NCI-H2107 treated with DMSO at 0.1 percent for 48 hours (cell line): ENCODE data around the gene PDE4B.

ENCODE experiments used
- DNase-seq: peaks from one replicate; lab custom pipeline; 2025; ENCODE audit not compliant: unreplicated experiment; lab: John Stamatoyannopoulos, UW

PDE4B gene

DNA sequence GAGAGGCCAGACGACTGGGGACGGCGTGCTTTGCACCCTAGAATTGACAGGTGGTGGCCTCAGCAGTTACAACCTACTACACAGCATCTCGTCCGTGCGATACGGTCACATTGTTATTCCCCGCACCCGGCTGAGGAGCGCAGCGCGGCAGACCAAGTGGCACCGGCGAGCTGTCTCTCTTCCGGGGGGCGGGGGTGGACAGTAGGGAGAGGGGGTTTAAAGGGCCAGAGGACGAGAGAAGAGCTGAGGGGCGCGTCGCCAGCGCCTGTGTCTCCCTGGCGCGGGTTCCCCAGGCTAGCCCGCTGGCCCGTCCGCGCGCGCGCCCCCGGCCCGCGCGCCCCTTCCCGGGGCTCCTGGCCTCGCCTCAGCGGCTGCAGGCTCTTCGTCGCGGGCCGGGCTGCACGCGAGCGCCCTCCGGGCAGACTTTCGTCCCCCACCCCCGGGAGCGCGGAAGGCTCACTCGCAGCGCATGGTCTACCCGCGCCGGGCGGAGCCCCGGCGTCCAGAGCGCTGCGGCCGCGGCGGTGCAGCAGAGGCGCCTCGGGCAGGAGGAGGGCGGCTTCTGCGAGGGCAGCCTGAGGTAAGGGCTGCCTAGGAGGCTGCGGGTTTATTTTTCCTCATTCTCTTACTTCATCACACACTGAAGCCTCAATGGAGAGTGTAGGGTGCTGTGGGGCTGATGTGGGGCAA, at the start of gene PDE4B:
Gene PDE4B, plus strand, starts transcription at position 227 of the 690 bp plus-strand sequence.
- no peak for DNase-seq

GRCh38 chr1:65744731-65745130, 48.0 kb upstream of the PDE4B start:
- DNase-seq = no peak

GRCh38 chr1:65751961-65752360, 40.7 kb upstream of the PDE4B start:
- no peak for DNase-seq

DNA sequence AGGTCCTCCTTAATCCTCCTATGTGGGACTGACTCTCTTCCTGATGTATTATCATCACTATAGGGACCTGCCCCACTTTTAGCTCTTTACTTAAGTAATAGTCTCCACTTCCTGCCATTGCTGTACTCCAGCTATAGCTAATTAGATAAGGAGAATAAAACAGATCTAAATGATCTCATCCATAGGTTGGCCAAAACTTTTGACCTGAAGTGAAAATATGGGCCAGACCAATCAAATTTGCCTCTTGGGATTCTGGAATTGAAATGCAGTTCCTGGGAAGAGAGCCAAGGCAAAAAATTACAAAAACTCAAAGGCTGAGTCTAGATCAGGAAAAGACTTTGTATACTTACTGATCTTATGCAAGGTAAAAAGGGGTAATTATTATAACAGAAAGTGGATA, 36.1 kb upstream of the PDE4B start:
- DNase-seq = no peak

DNA sequence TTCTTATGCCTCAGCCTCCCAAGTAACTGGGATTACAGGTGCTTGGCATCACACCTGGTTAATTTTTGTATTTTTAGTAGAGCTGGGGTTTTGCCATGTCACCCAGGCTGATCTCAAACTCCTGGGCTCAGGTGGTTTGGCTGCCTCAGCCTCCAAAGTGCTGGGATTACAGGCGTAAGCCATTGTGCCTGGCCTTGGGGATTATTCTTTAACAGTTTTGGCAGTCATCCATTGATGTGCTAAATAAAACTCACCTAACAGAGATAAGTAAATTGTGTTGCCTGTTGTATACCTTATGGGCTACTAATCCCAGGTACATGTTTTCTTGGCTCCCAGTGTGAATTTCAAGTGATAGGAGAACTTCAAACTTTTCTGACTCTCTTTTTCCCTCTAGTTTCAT, 35.2 kb upstream of the PDE4B start:
- no peak for DNase-seq

- DNase-seq = no peak
Measured at GRCh38 chr1:65758128-65758527, 34.6 kb upstream of the PDE4B start.

- DNase-seq = no peak
Measured at GRCh38 chr1:65759516-65759915, 33.2 kb upstream of the PDE4B start.

DNA sequence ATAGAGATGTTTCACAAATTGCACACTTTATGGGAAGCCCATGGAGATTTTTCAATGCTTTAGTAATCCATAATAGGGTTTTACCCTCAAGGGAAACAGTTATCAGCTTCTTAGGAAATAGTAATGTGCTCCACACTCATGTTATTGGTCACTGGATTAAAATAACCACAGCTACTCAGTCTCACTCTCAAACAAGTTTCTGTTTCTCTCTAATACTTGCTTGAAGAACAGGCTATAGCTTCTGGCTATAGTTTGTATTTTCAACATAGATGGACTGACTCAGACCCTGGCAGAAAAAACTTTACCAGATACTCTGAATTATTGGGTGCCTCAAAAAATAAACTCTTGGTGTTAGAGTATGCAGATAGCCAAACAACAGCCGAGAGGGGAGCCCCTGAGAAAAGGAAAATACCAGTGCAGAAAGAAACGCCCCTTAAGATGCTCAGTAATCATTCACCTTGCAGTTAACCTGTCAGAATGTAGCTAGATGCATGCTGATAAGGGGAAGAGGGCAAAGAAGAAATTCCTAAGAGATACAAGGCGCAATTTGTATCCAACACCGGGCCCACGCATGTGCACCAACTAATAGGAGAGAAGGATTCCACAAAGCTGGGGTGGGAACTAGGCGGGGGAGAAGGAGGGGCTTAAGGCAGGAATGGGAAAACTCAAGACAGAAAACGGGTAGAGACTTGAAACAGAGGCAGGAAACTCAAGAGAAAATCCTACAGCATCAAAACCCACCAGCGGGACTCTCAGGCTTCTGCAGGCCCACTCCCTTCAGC, 30.4 kb upstream of the PDE4B start:
- DNase-seq = no peak

- no peak for DNase-seq
Measured at GRCh38 chr1:65764052-65764451, 28.6 kb upstream of the PDE4B start.

DNA sequence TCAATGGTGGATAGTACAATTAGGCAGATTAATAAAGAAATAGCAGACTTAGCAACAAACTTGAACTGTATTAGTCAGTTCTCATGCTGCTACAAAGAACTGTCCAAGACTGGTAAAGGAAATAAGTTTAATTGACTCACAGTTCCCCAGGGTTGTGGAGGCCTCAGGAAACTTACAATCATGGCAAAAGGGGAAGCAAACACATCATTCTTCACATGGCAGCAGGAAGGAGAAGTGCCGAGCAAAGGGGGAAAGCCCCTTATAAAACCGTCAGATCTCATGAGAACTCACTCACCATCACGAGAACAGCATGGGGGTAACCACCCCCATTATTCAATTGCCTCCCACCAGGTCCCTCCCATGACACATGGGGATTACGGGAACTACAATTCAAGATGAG, 27.1 kb upstream of the PDE4B start:
- no peak for DNase-seq

- no peak for DNase-seq
Measured at GRCh38 chr1:65769636-65770035, 23.1 kb upstream of the PDE4B start.

DNA sequence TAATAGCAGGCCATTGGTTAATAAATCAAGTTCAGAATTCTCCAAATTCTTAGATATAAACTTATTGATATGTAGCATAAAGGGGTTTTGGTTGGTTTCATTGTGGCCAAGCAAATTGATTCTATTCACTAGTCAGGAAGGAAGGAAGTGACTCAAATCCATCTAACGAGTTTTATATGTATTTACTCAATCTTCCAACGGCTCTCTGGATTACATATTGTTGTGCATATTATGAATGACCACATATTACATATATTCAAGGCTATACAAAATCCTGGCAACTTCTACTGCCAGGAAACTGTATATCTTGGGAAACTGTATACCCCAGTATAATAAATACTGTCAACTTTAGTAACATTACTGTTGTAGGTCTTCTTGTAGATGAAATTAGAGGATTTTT, 20.1 kb upstream of the PDE4B start:
- DNase-seq = no peak

DNA sequence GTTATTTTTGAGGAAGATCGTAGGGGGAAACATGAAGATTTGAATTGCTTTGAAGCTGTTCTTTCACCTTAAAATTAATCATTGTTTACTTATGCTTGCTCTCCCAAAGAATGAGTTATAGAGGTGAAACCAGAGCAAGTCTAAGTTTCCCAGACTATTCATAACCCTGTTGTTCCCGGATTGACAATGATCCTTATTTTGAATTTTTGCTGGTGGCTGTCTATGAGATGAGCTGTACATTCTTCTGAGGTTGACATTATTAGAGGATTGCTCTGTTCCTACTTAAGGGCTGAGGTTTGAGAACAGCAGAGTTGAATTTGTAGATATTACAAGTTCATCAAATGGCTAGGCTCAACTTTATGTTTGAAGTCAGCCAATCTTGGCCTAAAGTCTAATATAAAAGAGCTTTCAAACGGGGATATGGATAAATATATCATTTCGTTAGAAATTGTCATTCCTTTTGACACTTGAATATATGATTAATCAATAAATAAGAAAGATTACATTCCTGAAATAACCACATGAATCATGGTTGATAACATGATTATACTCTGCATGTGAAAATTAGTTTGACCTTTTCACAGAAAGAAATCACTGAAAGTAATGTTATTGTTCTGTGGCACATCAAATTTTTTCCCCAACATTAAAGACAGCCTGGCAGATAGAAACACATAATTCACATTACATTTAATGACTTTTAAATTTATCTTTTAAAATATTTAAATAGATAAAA, 19.1 kb upstream of the PDE4B start:
- no peak for DNase-seq

- no peak for DNase-seq
Measured at GRCh38 chr1:65788762-65789161, 3.9 kb upstream of the PDE4B start.

GRCh38 chr1:65791396-65791795, 1.3 kb upstream of the PDE4B start:
- no peak for DNase-seq

- DNase-seq = no peak
Measured at GRCh38 chr1:65791801-65792668, 660 bp upstream of the PDE4B start.

DNA sequence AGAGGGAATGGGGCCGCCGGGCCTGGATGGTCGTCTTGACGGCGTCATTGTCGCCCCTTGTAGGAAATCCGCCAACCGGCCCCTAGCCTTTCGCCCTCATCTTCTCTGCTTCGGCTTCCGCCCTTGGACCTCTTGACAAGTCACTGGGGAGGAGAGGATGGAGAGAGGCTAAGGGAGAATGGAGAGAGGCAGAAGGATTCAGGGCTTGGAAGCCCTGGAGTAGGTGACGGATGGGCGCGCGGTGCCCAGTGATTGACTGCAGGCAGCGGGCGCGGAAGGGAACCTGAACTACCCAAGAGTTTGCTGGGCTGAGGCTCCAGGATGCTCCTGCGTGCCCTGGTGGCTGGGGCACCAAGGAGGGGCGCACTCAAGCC, 651 bp downstream of the PDE4B start:
- no peak for DNase-seq

GRCh38 chr1:65795311-65795710, 2.6 kb downstream of the PDE4B start:
- no peak for DNase-seq

GRCh38 chr1:65799601-65800000, 6.9 kb downstream of the PDE4B start:
- no peak for DNase-seq

- no peak for DNase-seq
Measured at GRCh38 chr1:65804584-65804983, 11.9 kb downstream of the PDE4B start.

DNA sequence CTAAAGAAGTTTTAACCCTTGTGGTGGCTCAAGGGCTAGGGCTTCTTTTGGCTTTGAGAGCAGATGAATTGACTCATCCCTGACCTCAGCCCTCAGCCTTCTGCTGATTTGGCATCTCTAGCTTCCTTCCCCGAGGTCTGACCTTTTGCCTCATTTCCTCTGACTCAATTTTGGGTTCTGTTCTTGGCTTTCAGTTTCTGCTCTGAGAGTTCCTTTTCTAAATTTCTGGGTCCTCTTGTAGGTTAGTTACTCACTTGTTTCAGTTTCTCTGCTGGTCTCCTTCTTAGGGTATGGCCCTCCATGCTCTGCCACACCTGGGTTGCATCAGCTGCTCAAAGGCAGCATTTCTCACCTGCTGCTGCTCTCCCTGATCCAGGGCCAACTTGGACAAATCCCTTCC, 19.4 kb downstream of the PDE4B start:
- no peak for DNase-seq
